HUES6 (cell line): Measurements from ENCODE around the gene ARID1B.

ENCODE experiments used
- H3K27ac ChIP-seq: 2 replicates; pipeline ENCODE4 v1.7.0; 2013; ENCODE audit warnings: low read depth, mild to moderate bottlenecking, low read length, inconsistent platforms
- H3K27me3 ChIP-seq: 2 replicates; pipeline ENCODE4 v1.6.1; 2013; ENCODE audit warnings: low read length; ENCODE audit not compliant: control insufficient read depth, insufficient read depth
- H3K36me3 ChIP-seq: 2 replicates; pipeline ENCODE4 v1.6.1; 2013; ENCODE audit warnings: low read length; ENCODE audit not compliant: control insufficient read depth, insufficient read depth
- H3K4me1 ChIP-seq: 2 replicates; pipeline ENCODE4 v1.6.1; 2013; ENCODE audit warnings: low read length; ENCODE audit not compliant: control insufficient read depth, insufficient read depth
- H3K4me3 ChIP-seq: 2 replicates; pipeline ENCODE4 v1.5.1; 2013; ENCODE audit warnings: low read depth, low read length
- H3K9ac ChIP-seq: one replicate; pipeline ENCODE4 v1.6.1; 2013; ENCODE audit warnings: mild to moderate bottlenecking, low read length
- H3K9me3 ChIP-seq: 2 replicates; pipeline ENCODE4 v1.6.1; 2013; ENCODE audit warnings: low read depth, low read length; ENCODE audit not compliant: control insufficient read depth, insufficient read depth

The ARID1B gene

GRCh38 chr6:157096105-157096504 is 318.9 kb downstream of the ARID1B start:
- Histone ChIP-seq H3K9ac (no peak overlapping the region), H3K27me3 (no peaks in the 10 kb centered on the region), H3K4me3 (no peak overlapping the region), H3K36me3 (no peaks in the 10 kb centered on the region), H3K4me1 (peaks cover 12% of the 10 kb centered on the region), H3K27ac (no peak overlapping the region), H3K9me3 (no peaks in the 10 kb centered on the region)

DNA sequence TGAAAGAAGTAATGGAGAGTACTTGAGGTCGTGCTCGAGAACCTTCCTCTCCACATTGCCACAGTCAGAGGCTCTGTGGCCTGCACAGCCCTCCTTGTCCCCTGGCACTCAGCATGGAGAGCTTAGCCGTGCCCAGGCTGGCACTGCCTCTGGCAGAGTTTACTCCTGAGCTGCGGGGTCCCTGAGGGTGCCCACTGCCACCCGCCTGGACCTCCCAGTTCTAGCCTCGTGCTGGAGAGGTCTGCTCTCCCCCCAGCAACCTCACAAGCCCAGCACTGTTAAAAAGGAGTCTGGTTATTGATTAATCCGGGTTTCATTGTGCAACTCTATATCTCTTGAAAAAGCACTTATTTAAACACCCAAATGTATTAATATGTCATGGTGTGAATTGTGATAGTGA is 319.3 kb downstream of the ARID1B start:
- no peaks in the 10 kb centered on the region for H3K27me3 ChIP-seq
- no peak overlapping the region for H3K27ac ChIP-seq
- no peak overlapping the region for H3K4me3 ChIP-seq
- H3K4me1 ChIP-seq = peaks cover 9% of the 10 kb centered on the region; the same call in 1 of the 2 replicates
- H3K9me3 ChIP-seq = no peaks in the 10 kb centered on the region
- H3K9ac ChIP-seq = no peak overlapping the region
- H3K36me3 ChIP-seq = no peaks in the 10 kb centered on the region

GRCh38 chr6:157097255-157097955 is 320.2 kb downstream of the ARID1B start:
- H3K27me3 ChIP-seq = no peaks in the 10 kb centered on the region
- H3K4me1 ChIP-seq = 0 out of 2 replicates have a peak, but pooled peaks cover 4% of the 10 kb centered on the region
- H3K9ac ChIP-seq = no peak overlapping the region
- H3K36me3 ChIP-seq = no peaks in the 10 kb centered on the region
- no peaks in the 10 kb centered on the region for H3K9me3 ChIP-seq
- H3K27ac ChIP-seq = no peak overlapping the region
- no peak overlapping the region for H3K4me3 ChIP-seq

GRCh38 chr6:157098999-157099398 is 321.8 kb downstream of the ARID1B start:
- no peak overlapping the region for H3K27ac ChIP-seq
- H3K27me3 ChIP-seq = no peaks in the 10 kb centered on the region
- no peak overlapping the region for H3K4me3 ChIP-seq
- H3K9me3 ChIP-seq = no peaks in the 10 kb centered on the region
- H3K36me3 ChIP-seq = no peaks in the 10 kb centered on the region
- 0 out of 2 replicates have a peak, but pooled peaks cover 2% of the 10 kb centered on the region for H3K4me1 ChIP-seq
- H3K9ac ChIP-seq = no peak overlapping the region

DNA sequence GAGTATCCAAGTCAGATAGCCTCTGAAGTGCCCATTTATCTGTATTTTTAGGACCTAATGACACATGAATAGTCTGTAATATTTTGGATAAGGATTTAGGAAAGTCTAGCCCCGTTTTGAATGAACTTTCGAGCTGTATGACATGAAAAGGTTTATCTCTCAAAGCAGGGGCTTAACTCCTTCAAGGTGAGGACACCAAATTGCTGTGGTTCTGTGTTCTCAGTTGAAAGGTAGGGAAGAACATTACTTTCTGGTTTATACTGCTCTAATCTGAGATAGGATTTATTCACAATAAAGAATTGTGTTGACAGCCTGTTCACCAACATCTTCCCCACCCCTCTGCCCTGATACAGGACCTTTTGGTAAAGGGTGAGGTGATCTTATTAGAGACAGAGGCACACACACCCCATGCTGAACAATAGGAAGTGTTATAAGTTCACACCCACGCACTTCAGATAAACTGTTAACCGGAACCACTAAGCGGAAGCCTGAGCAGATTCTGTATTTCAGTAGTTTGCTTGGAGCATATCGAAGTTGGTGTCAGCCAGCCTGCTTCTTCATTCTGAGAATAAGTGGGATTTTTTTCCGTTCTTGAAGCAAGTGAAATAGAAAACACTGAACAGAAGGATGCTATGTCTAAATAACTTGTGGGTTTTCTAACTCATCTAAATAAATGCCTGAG is 322.9 kb downstream of the ARID1B start:
- Histone ChIP-seq H3K9me3 (no peaks in the 10 kb centered on the region), H3K27me3 (no peaks in the 10 kb centered on the region), H3K9ac (no peak overlapping the region), H3K4me3 (no peak overlapping the region), H3K4me1 (0 out of 2 replicates have a peak, but pooled peaks cover 2% of the 10 kb centered on the region), H3K27ac (no peak overlapping the region), H3K36me3 (no peaks in the 10 kb centered on the region)

- H3K4me3 ChIP-seq = no peak overlapping the region
- H3K4me1 ChIP-seq = 0 out of 2 replicates have a peak, but pooled peaks cover 2% of the 10 kb centered on the region
- H3K27ac ChIP-seq = no peak overlapping the region
- no peaks in the 10 kb centered on the region; the same call in 1 of the 2 replicates for H3K36me3 ChIP-seq
- no peaks in the 10 kb centered on the region for H3K27me3 ChIP-seq
- no peak overlapping the region for H3K9ac ChIP-seq
- no peaks in the 10 kb centered on the region for H3K9me3 ChIP-seq
These were observed 324.0 kb downstream of the ARID1B start for GRCh38 chr6:157101166-157101565.

- Histone ChIP-seq H3K27me3 (no peaks in the 10 kb centered on the region), H3K27ac (no peak overlapping the region), H3K4me3 (no peak overlapping the region), H3K9me3 (no peaks in the 10 kb centered on the region), H3K36me3 (no peaks in the 10 kb centered on the region; the same call in 1 of the 2 replicates), H3K4me1 (no peaks in the 10 kb centered on the region), H3K9ac (no peak overlapping the region)
These were observed 327.6 kb downstream of the ARID1B start for GRCh38 chr6:157104803-157105202.

GRCh38 chr6:157106487-157106886 is 329.3 kb downstream of the ARID1B start:
- H3K27ac ChIP-seq = no peak overlapping the region
- H3K4me3 ChIP-seq = no peak overlapping the region
- no peak overlapping the region for H3K9ac ChIP-seq
- peaks cover 5% of the 10 kb centered on the region; the same call in 1 of the 2 replicates for H3K36me3 ChIP-seq
- no peaks in the 10 kb centered on the region for H3K4me1 ChIP-seq
- H3K27me3 ChIP-seq = no peaks in the 10 kb centered on the region
- no peaks in the 10 kb centered on the region for H3K9me3 ChIP-seq

GRCh38 chr6:157107571-157107914 is 330.4 kb downstream of the ARID1B start:
- Histone ChIP-seq H3K4me1 (no peaks in the 10 kb centered on the region), H3K36me3 (peaks cover 5% of the 10 kb centered on the region; the same call in 1 of the 2 replicates), H3K9ac (no peak overlapping the region), H3K27me3 (no peaks in the 10 kb centered on the region), H3K9me3 (no peaks in the 10 kb centered on the region), H3K4me3 (no peak overlapping the region), H3K27ac (no peak overlapping the region)

DNA sequence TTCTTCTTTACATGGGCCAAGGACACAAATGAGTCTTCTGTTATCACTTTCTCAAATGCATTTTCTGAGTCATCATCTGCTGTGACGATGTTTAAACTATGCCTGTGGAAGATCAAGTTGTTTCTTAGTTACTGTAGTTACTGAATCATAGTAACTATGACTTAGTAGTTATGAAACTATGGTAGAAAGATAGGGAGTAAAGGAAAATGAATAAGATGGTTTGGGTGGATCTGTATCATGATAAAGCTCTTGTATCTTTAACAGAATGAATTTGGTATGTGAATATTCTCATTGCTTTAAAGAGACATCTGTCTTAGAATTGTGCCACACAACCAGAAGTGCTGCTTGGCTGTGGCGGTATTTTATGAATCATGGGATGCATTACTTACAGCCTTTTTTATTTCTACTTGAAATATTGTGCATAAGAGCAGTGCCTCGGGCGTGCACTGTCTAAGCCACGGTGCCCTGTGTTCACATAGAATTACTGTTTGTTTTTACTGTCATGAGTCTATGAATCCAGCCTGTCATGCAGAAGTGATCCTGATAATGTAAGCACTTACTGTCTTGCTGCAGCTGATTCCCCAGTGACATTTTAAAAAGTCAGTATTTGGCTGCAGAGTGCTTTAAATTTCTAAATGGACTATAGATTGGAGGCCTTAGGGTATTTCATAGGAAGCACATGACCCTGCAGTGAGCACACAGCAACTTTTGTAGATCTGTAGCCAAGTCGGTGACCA is 330.9 kb downstream of the ARID1B start:
- H3K36me3 ChIP-seq = peaks cover 5% of the 10 kb centered on the region; the same call in 1 of the 2 replicates
- H3K4me1 ChIP-seq = no peaks in the 10 kb centered on the region
- no peak overlapping the region for H3K4me3 ChIP-seq
- H3K27me3 ChIP-seq = no peaks in the 10 kb centered on the region
- H3K9ac ChIP-seq = no peak overlapping the region
- no peak overlapping the region for H3K27ac ChIP-seq
- H3K9me3 ChIP-seq = no peaks in the 10 kb centered on the region

GRCh38 chr6:157108923-157109322 is 331.7 kb downstream of the ARID1B start:
- no peak overlapping the region for H3K9ac ChIP-seq
- no peak overlapping the region for H3K4me3 ChIP-seq
- H3K27me3 ChIP-seq = no peaks in the 10 kb centered on the region
- no peak overlapping the region for H3K27ac ChIP-seq
- H3K4me1 ChIP-seq = no peaks in the 10 kb centered on the region
- no peaks in the 10 kb centered on the region for H3K9me3 ChIP-seq
- peaks cover 10% of the 10 kb centered on the region for H3K36me3 ChIP-seq
